Right lobe of liver (tissue), 6 donors: Measurements from ENCODE around the gene HIF1A. TPM values are rescaled to one million over a fixed set of nuclear protein-coding genes. Genes with fewer than 3 reads are reported as not detected.
"Not testable (repeated sequence)": the region's sequence is repeated elsewhere in the genome, so short reads cannot be mapped to it uniquely, and the experiment has no call there.

Experiments
- ATAC-seq, 4 donors: fragments of 200-7000 bp; cut with Tn5 transposase; one replicate each; pipeline ENCODE4 v1.9.1; 2020; ENCODE audit warnings: mild to moderate bottlenecking in 4 of 4, moderate library complexity in 4 of 4
- DNase-seq, 3 donors: peaks; one replicate each; pipeline ENCODE4 v3.0.0-alpha.2; 2020
- H3K27ac ChIP-seq, 3 donors: fragments of 200-600 bp; one replicate each; pipeline ENCODE4 v1.8.0; 2022
- H3K27me3 ChIP-seq, 2 donors: fragments of 200-600 bp; one replicate each; pipeline ENCODE4 v1.8.0; 2022
- H3K36me3 ChIP-seq, 4 donors: fragments of 200-600 bp; sonication (generic) in 1 of 4; one replicate each; pipeline versions ENCODE4 v1.5.1 to v1.8.0; 2017 to 2022; ENCODE audit warnings: control low read depth in 1 of 4
- H3K4me1 ChIP-seq, 4 donors: fragments of 200-600 bp; sonication (generic) in 1 of 4; one replicate each; pipeline versions ENCODE4 v1.5.1 to v1.8.0; 2017 to 2022; ENCODE audit warnings: control low read depth in 1 of 4
- H3K4me3 ChIP-seq, 3 donors: fragments of 200-600 bp; one replicate each; pipeline ENCODE4 v1.8.0; 2022
- H3K9me3 ChIP-seq, 4 donors: fragments of 200-600 bp; sonication (generic) in 1 of 4; one replicate each; pipeline versions ENCODE4 v1.5.1 to v1.8.0; 2017 to 2022; ENCODE audit warnings: control low read depth in 1 of 4
- CTCF ChIP-seq, 4 donors: fragments of 200-600 bp in 3 of 4; fragments of 450-650 bp in 1 of 4; IDR thresholded peaks; one replicate each; pipeline versions ENCODE4 v1.5.1 to v1.8.0; 2016 to 2022; ENCODE audit warnings: antibody characterized with exemption in 4 of 4, mild to moderate bottlenecking in 2 of 4
- POLR2A ChIP-seq: fragments of 450-650 bp; IDR thresholded peaks from one replicate; pipeline ENCODE4 v1.6.1; 2017; ENCODE audit warnings: antibody characterized with exemption, mild to moderate bottlenecking
- WGBS: methylation state at CpG from one replicate; pipeline ENCODE4 v1.1.6; 2018; ENCODE audit warnings: low coverage, low lambda C conversion rate; ENCODE audit not compliant: insufficient coverage; ENCODE audit errors: missing lambda C conversion rate; 5-methylcytosine and 5-hydroxymethylcytosine counted together
- intact Hi-C, 2 donors: fragments of 100-400 bp; cut with DNase I; formaldehyde crosslinking; loops; one replicate each; pipeline versions ENCODE4 v1.11.2 to v1.14.1; 2022
- total RNA-seq, 6 experiments: library from RNA; depleted of rRNA in 2 of 6; stranded (reverse); fragments of >200 nt in 2 of 6; fragmentation: NEBNext Ultra II Directional in 3 of 6; extraction: Animal tissue kit (Norgen Biotek cat#: 25700) in 3 of 6; gene quantifications; one replicate each; pipeline versions ENCODE4 v1.1.0 to v1.2.4, GENCODE V29; 2016 to 2023
- donor health status: DM: no; HTN: yes; CAD: no.
- donor health status: DM: no; HTN: no; CAD: no.
- donor health status: DM: no; HTN: no; CAD: no.
- donor health status: DM: no; HTN: yes; CAD: no.
- donor health status: DM: no; HTN: yes; CAD: no.

Gene HIF1A
- total RNA-seq, 6 experiments from 2014 or later: 15.9 to 117 (median 31.9) TPM

GRCh38 chr14:61754627-61755381 is 59.5 kb downstream of the HIF1A start:
- intact Hi-C loops: loop anchor here in 1 of 2 donors (10.0 kb wide), 1 partner anchor 290 kb away; no protein-coding TSS in a partner anchor
- Histone ChIP-seq H3K4me3 (no peak overlapping the region), H3K27me3 (no peaks in the 10 kb centered on the region), H3K9me3 (no peaks in the 10 kb centered on the region), H3K4me1 (peaks cover 0 to 2% (median 0%) of the 10 kb centered on the region in 4 donors), H3K27ac (no peak overlapping the region), H3K36me3 (no peaks in the 10 kb centered on the region)
- 56% methylated on average over 4 of the region's 5 CpGs for WGBS
- DNase-seq (no peak), ATAC-seq (no peak)
- no peak for TF ChIP-seq CTCF (IDR thresholded peaks at IDR 0.05)
- TF ChIP-seq POLR2A: no peak

- not testable (repeated sequence) for H3K4me3 ChIP-seq, H3K9me3 ChIP-seq, DNase-seq, H3K36me3 ChIP-seq, H3K4me1 ChIP-seq, ATAC-seq, H3K27me3 ChIP-seq, H3K27ac ChIP-seq
- intact Hi-C loops: loop anchor here in 1 of 2 donors (10.0 kb wide), 1 partner anchor 291 kb away; no protein-coding TSS in a partner anchor
Measured at GRCh38 chr14:61755382-61755742, 60.0 kb downstream of the HIF1A start.

- Histone ChIP-seq H3K4me1 (no peaks in the 10 kb centered on the region), H3K36me3 (no peaks in the 10 kb centered on the region), H3K9me3 (no peaks in the 10 kb centered on the region), H3K4me3 (no peak overlapping the region), H3K27me3 (no peaks in the 10 kb centered on the region), H3K27ac (no peak overlapping the region)
- DNase-seq (no peak), ATAC-seq (no peak)
- TF ChIP-seq CTCF (IDR thresholded peaks at IDR 0.05) (no peak), POLR2A (no peak)
- intact Hi-C loops: loop anchor here in 1 of 2 donors (10.0 kb wide), 1 partner anchor 291 kb away; no protein-coding TSS in a partner anchor
- WGBS: 80% methylated on average over 1 of the region's 2 CpGs
Measured at GRCh38 chr14:61756135-61756534, 60.8 kb downstream of the HIF1A start.

GRCh38 chr14:61759878-61760277 is 64.6 kb downstream of the HIF1A start:
- 64% methylated on average over 7 of the region's 7 CpGs for WGBS

More at GRCh38 chr14:61759878-61760277, 64.6 kb downstream of the HIF1A start:
- Histone ChIP-seq H3K36me3 (no peaks in the 10 kb centered on the region), H3K4me1 (peaks cover 0 to 4% (median 0%) of the 10 kb centered on the region in 4 donors), H3K27me3 (no peaks in the 10 kb centered on the region), H3K4me3 (no peak overlapping the region), H3K27ac (no peak overlapping the region), H3K9me3 (no peaks in the 10 kb centered on the region)
- ATAC-seq (no peak), DNase-seq (no peak)
- intact Hi-C loops: loop anchor here in 1 of 2 donors (10.0 kb wide), 1 partner anchor 295 kb away; no protein-coding TSS in a partner anchor
- TF ChIP-seq CTCF (IDR thresholded peaks at IDR 0.05): no peak
- TF ChIP-seq POLR2A: no peak
